ENCODE data around the gene ADGRE3.

ADGRE3 gene

DNA sequence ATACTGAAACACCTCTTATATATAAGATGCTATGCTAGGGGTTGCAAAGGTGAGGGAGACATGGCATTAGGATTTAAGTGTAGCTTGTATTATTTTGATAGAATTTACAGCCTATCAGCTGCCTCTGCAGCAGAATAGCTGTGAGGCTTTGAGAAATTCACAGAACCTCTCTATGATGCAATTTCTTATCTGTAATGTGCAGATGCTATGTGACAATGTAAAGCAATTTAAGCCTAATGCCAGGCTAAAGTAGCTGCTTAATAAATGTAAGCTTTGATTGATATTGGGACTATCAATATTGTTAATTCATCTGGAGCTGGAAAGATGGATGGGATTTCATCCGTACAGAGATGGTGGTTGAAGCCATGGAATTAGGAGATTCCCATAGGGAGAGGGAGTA lies 1.6 kb downstream of the ADGRE3 start:
- H3F3A ChIP-seq (ENCODE audit: insufficient read depth, low read length) = no peaks in the 10 kb centered on the region
- no peaks in the 10 kb centered on the region for H3K9me3 ChIP-seq (ENCODE audit: low read length)
- no peaks in the 10 kb centered on the region for H3K9me2 ChIP-seq (ENCODE audit: low read depth, low read length)
- H3K4me2 ChIP-seq (ENCODE audit: low read length) = no peak overlapping the region
- TF ChIP-seq EZH2 (IDR thresholded peaks at IDR 0.05; ENCODE audit: borderline replicate concordance, low read length) (no peak), CTCF (IDR thresholded peaks at IDR 0.05; ENCODE audit: low read length) (no peak)
- H3K27ac ChIP-seq (ENCODE audit: low read depth, low read length, poor library complexity, severe bottlenecking) = no peak overlapping the region
- no peaks in the 10 kb centered on the region for H3K4me1 ChIP-seq (ENCODE audit: insufficient read depth, low read length, severe bottlenecking)
- H4K20me1 ChIP-seq (ENCODE audit: insufficient read depth, low read length) = no peaks in the 10 kb centered on the region
- no peak overlapping the region for H2AFZ ChIP-seq (ENCODE audit: low read length)
- no peaks in the 10 kb centered on the region for H3K79me2 ChIP-seq (ENCODE audit: insufficient read depth, low read length)
- H3K9ac ChIP-seq (ENCODE audit: low read length) = no peak overlapping the region
- H3K27me3 ChIP-seq (ENCODE audit: insufficient read depth, low read length) = peaks cover 11% of the 10 kb centered on the region; the same call in 1 of the 2 replicates
- no peak overlapping the region for H3K4me3 ChIP-seq (ENCODE audit: low read depth, low read length, poor library complexity, severe bottlenecking)
- H3K36me3 ChIP-seq (ENCODE audit: insufficient read depth, low read length) = no peaks in the 10 kb centered on the region

- no peaks in the 10 kb centered on the region for H3K4me1 ChIP-seq (ENCODE audit: insufficient read depth, low read length, severe bottlenecking)
- no peaks in the 10 kb centered on the region for H3K36me3 ChIP-seq (ENCODE audit: insufficient read depth, low read length)
- H3K27me3 ChIP-seq (ENCODE audit: insufficient read depth, low read length) = peaks cover 11% of the 10 kb centered on the region; the same call in 1 of the 2 replicates
- TF ChIP-seq EZH2 (IDR thresholded peaks at IDR 0.05; ENCODE audit: borderline replicate concordance, low read length) (no peak), CTCF (IDR thresholded peaks at IDR 0.05; ENCODE audit: low read length) (no peak)
- no peak overlapping the region for H2AFZ ChIP-seq (ENCODE audit: low read length)
- no peaks in the 10 kb centered on the region for H3K9me3 ChIP-seq (ENCODE audit: low read length)
- H3K4me2 ChIP-seq (ENCODE audit: low read length) = no peak overlapping the region
- no peak overlapping the region for H3K27ac ChIP-seq (ENCODE audit: low read depth, low read length, poor library complexity, severe bottlenecking)
- H3K4me3 ChIP-seq (ENCODE audit: low read depth, low read length, poor library complexity, severe bottlenecking) = no peak overlapping the region
- no peaks in the 10 kb centered on the region for H4K20me1 ChIP-seq (ENCODE audit: insufficient read depth, low read length)
- no peak overlapping the region for H3K9ac ChIP-seq (ENCODE audit: low read length)
- H3F3A ChIP-seq (ENCODE audit: insufficient read depth, low read length) = no peaks in the 10 kb centered on the region
- H3K79me2 ChIP-seq (ENCODE audit: insufficient read depth, low read length) = no peaks in the 10 kb centered on the region
- H3K9me2 ChIP-seq (ENCODE audit: low read depth, low read length) = no peaks in the 10 kb centered on the region
Observed at GRCh38 chr19:14672188-14672872, 2.3 kb downstream of the ADGRE3 start.

DNA sequence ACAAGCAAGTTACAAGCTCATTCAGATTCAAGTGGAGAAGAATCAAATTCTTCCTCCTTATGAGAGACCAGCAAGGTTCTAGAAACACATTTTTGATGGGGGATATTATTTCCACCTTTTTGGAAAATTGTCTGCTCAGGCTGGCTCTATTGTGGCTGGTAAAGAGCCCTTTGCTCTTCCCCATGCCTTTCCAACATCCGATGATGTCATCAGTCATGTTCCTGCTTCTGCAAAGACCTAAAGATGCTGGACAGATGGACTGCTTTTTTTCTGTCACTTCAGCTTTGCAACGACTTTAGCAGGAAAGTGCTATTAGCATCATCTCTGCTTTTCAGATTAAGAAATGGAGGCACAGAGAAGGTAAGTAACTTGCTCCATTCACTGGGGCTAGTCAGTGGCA lies 4.2 kb downstream of the ADGRE3 start:
- Histone ChIP-seq H3K9ac (ENCODE audit: low read length) (no peak overlapping the region), H4K20me1 (ENCODE audit: insufficient read depth, low read length) (no peaks in the 10 kb centered on the region), H3K79me2 (ENCODE audit: insufficient read depth, low read length) (no peaks in the 10 kb centered on the region), H3K9me2 (ENCODE audit: low read depth, low read length) (no peaks in the 10 kb centered on the region), H2AFZ (ENCODE audit: low read length) (no peak overlapping the region), H3K27ac (ENCODE audit: low read depth, low read length, poor library complexity, severe bottlenecking) (no peak overlapping the region), H3K27me3 (ENCODE audit: insufficient read depth, low read length) (peaks cover 11% of the 10 kb centered on the region; the same call in 1 of the 2 replicates), H3K36me3 (ENCODE audit: insufficient read depth, low read length) (no peaks in the 10 kb centered on the region), H3K9me3 (ENCODE audit: low read length) (no peaks in the 10 kb centered on the region), H3F3A (ENCODE audit: insufficient read depth, low read length) (no peaks in the 10 kb centered on the region), H3K4me2 (ENCODE audit: low read length) (no peak overlapping the region), H3K4me3 (ENCODE audit: low read depth, low read length, poor library complexity, severe bottlenecking) (no peak overlapping the region), H3K4me1 (ENCODE audit: insufficient read depth, low read length, severe bottlenecking) (no peaks in the 10 kb centered on the region)
- no peak for TF ChIP-seq EZH2 (IDR thresholded peaks at IDR 0.05; ENCODE audit: borderline replicate concordance, low read length)

DNA sequence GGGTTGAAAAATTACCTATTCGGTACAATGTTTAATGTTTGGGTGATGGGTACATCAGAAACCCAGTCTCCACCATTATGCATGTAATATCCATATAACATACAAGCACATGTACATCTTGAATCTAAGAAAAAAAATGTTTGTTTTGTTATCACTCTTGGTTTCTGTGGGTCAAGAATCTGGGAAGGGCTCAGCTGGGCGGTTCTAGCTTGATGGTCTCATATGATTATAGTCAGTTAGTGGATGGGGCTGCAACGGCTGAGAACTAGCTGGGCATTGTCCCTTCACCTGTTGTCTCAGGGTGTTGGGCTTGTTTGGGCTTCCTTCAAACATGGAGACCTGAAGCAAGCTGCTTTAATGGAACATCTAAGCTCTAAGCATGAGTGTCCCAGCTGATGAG lies 4.7 kb downstream of the ADGRE3 start:
- Histone ChIP-seq H3K36me3 (ENCODE audit: insufficient read depth, low read length) (no peaks in the 10 kb centered on the region), H3K9me2 (ENCODE audit: low read depth, low read length) (no peaks in the 10 kb centered on the region), H3K4me3 (ENCODE audit: low read depth, low read length, poor library complexity, severe bottlenecking) (no peak overlapping the region), H3K27ac (ENCODE audit: low read depth, low read length, poor library complexity, severe bottlenecking) (no peak overlapping the region), H3F3A (ENCODE audit: insufficient read depth, low read length) (no peaks in the 10 kb centered on the region), H3K79me2 (ENCODE audit: insufficient read depth, low read length) (no peaks in the 10 kb centered on the region), H3K27me3 (ENCODE audit: insufficient read depth, low read length) (peaks cover 11% of the 10 kb centered on the region; the same call in 1 of the 2 replicates), H3K4me2 (ENCODE audit: low read length) (no peak overlapping the region), H4K20me1 (ENCODE audit: insufficient read depth, low read length) (no peaks in the 10 kb centered on the region), H3K9me3 (ENCODE audit: low read length) (no peaks in the 10 kb centered on the region), H2AFZ (ENCODE audit: low read length) (no peak overlapping the region), H3K4me1 (ENCODE audit: insufficient read depth, low read length, severe bottlenecking) (no peaks in the 10 kb centered on the region), H3K9ac (ENCODE audit: low read length) (no peak overlapping the region)
- TF ChIP-seq CTCF (IDR thresholded peaks at IDR 0.05; ENCODE audit: low read length) (no peak), EZH2 (IDR thresholded peaks at IDR 0.05; ENCODE audit: borderline replicate concordance, low read length) (no peak)

All from OCI-LY1 (cell line).